Measurements from ENCODE around the gene HCN3. TPM values are rescaled to one million over a fixed set of nuclear protein-coding genes. Genes with fewer than 3 reads are reported as not detected.
"Not testable (repeated sequence)": the region's sequence is repeated elsewhere in the genome, so short reads cannot be mapped to it uniquely, and the experiment has no call there.

Gene HCN3
- total RNA-seq, 1 experiment from 2014 or later: 11.3 TPM

DNA sequence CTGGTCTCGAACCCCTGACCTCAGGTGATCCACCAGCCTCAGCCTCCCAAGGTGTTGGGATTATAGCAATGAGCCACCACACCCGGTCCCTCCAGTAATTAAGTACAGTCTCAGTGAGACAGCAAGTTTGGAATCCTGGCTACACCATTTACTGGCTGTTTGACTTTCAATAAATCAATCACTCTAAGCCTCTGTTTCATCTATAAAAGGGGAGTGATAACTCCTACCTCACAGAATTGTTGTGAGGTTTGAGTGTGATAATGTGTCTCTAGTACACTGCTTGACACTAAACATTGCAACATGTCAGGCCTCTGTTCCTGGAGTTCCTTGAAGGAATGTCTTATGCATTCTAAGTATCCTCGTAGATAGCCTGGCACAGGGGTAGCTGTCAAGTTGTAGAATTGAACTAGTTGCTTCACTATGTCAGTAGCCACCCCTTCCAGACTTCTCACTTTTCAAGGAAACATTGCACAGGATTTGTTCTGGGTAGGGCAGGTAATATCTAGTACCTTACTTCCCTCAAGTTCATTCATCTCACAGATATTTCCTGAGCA lies 34.4 kb upstream of the HCN3 start:
- Histone ChIP-seq H3K27me3 (replicated peaks; ENCODE audit: insufficient read depth, low read depth, low read length, poor library complexity) (no peaks in the 10 kb centered on the region), H3K4me3 (ENCODE audit: low read depth, low read length, poor library complexity, severe bottlenecking) (peak overlapping the region; percentile 56), H3K9me3 (ENCODE audit: low read depth, low read length, poor library complexity, severe bottlenecking) (no peaks in the 10 kb centered on the region), H3K27ac (ENCODE audit: low read depth, low read length, poor library complexity, severe bottlenecking) (peak overlapping the region; percentile 86), H3K4me1 (ENCODE audit: insufficient read depth, low read length, poor library complexity, severe bottlenecking) (peaks cover 30% of the 10 kb centered on the region), H3K36me3 (ENCODE audit: insufficient read depth, low read length, poor library complexity, severe bottlenecking) (peaks cover 12% of the 10 kb centered on the region)
- TF ChIP-seq, protein P1, sequence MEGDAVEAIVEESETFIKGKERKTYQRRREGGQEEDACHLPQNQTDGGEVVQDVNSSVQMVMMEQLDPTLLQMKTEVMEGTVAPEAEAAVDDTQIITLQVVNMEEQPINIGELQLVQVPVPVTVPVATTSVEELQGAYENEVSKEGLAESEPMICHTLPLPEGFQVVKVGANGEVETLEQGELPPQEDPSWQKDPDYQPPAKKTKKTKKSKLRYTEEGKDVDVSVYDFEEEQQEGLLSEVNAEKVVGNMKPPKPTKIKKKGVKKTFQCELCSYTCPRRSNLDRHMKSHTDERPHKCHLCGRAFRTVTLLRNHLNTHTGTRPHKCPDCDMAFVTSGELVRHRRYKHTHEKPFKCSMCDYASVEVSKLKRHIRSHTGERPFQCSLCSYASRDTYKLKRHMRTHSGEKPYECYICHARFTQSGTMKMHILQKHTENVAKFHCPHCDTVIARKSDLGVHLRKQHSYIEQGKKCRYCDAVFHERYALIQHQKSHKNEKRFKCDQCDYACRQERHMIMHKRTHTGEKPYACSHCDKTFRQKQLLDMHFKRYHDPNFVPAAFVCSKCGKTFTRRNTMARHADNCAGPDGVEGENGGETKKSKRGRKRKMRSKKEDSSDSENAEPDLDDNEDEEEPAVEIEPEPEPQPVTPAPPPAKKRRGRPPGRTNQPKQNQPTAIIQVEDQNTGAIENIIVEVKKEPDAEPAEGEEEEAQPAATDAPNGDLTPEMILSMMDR (conservative IDR thresholded peaks at IDR 0.05; ENCODE audit: low read depth, low read length): no peak
- no peak for TF ChIP-seq EZH2 (IDR thresholded peaks at IDR 0.05; ENCODE audit: borderline replicate concordance, low read depth, low read length, poor library complexity, severe bottlenecking)
- BruUV-seq (replicated peaks): no TSS peak
- CTCF ChIA-PET: no interaction called here
- DNase-seq (ENCODE audit: low spot score): no peak
- POLR2A ChIA-PET (ENCODE audit: low non-redundant PET): no interaction called here
- intact Hi-C loops (cut with micrococcal nuclease; ENCODE audit: unreplicated experiment): loop anchor here (5.0 kb wide), 1 partner anchor 36 kb away; the partner anchor contains the start of genes MTX1 and THBS3

DNA sequence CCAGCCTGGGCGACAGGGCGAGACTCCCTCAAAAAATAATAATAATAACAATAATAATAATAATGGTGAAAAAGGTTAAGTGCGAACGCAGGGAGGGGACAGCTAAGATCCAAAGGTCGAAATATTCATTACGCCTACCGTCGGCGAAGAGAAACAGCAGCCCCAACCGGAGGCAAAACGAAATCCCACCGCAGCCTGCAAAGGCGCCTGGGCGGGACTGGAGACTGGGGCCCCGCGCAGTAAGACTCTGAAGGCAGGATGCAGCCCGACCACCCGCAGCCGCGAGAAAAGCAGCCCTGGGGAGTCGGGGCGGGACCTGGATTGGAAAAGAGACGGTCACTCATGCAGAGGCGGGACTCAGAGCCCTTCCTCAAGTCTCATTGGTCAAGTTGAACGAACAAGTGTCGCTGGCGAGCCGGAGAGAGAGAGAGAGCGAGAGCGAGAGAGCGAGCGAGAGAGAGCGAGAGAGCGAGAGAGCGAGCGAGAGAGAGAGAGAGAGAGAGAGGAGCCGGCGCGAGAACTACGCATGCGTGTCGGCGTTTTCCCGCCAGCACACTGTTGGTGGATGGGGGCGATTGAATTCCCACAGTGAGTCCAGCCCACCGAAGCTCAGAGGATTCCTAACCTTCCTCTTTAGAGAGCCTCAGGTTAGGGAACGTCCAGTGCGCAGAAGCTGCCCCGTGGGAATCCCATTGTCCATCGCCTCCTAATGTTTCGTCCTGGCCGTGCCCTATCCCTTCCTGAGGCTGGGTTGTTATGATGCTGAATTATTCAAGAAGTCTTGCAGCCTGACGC lies 32.7 kb upstream of the HCN3 start:
- Histone ChIP-seq H3K27ac (ENCODE audit: low read depth, low read length, poor library complexity, severe bottlenecking) (peak overlapping the region; percentile 86), H3K36me3 (ENCODE audit: insufficient read depth, low read length, poor library complexity, severe bottlenecking) (peaks cover 19% of the 10 kb centered on the region), H3K9me3 (ENCODE audit: low read depth, low read length, poor library complexity, severe bottlenecking) (no peaks in the 10 kb centered on the region), H3K27me3 (replicated peaks; ENCODE audit: insufficient read depth, low read depth, low read length, poor library complexity) (no peaks in the 10 kb centered on the region), H3K4me3 (ENCODE audit: low read depth, low read length, poor library complexity, severe bottlenecking) (peak overlapping the region; percentile 56), H3K4me1 (ENCODE audit: insufficient read depth, low read length, poor library complexity, severe bottlenecking) (peaks cover 30% of the 10 kb centered on the region)
- peak; percentile 100 for DNase-seq (ENCODE audit: low spot score)
- CTCF ChIA-PET: interaction anchor here (0.7 to 1.0 kb wide), 3 partner anchors 38 to 685 kb away, joined by 3 to 5 read pairs (median 4); no protein-coding TSS in a partner anchor
- POLR2A ChIA-PET (ENCODE audit: low non-redundant PET): no interaction called here
- TF ChIP-seq, protein P1 (conservative IDR thresholded peaks at IDR 0.05; ENCODE audit: low read depth, low read length): peak; percentile 51
- TF ChIP-seq EZH2 (IDR thresholded peaks at IDR 0.05; ENCODE audit: borderline replicate concordance, low read depth, low read length, poor library complexity, severe bottlenecking): no peak
- intact Hi-C loops (cut with micrococcal nuclease; ENCODE audit: unreplicated experiment): loop anchor here (1.0 to 5.0 kb wide), 2 partner anchors 37 to 64 kb away; partner anchors contain the start of genes FDPS, MTX1 and THBS3
- BruUV-seq (replicated peaks): no TSS peak

DNA sequence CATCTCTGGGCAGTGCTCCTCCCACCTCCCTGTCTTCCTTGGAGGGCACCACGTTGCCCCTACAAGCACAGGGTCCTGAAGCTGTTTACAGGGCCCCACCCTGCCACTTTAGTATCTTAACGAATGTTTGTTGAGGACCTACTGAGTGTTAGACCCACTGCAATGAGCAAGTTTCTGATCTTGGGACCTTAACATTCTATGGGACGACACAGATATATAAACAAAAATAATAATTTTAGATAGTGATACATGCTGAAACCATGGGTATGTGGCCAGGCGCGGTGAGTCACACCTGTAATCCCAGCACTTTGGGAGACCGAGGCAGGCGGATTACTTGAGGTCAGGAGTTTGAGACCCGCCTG lies 32.1 kb upstream of the HCN3 start:
- no peak for DNase-seq (ENCODE audit: low spot score)
- peak overlapping the region; percentile 35 for H3K4me3 ChIP-seq (ENCODE audit: low read depth, low read length, poor library complexity, severe bottlenecking)
- CTCF ChIA-PET: interaction anchor here (0.7 kb wide), 1 partner anchor 320 kb away, joined by 4 read pairs; no protein-coding TSS in a partner anchor
- no peak for TF ChIP-seq EZH2 (IDR thresholded peaks at IDR 0.05; ENCODE audit: borderline replicate concordance, low read depth, low read length, poor library complexity, severe bottlenecking)
- H3K27ac ChIP-seq (ENCODE audit: low read depth, low read length, poor library complexity, severe bottlenecking): peak overlapping the region; percentile 86
- H3K27me3 ChIP-seq (replicated peaks; ENCODE audit: insufficient read depth, low read depth, low read length, poor library complexity): no peaks in the 10 kb centered on the region
- POLR2A ChIA-PET (ENCODE audit: low non-redundant PET): no interaction called here
- peaks cover 19% of the 10 kb centered on the region for H3K36me3 ChIP-seq (ENCODE audit: insufficient read depth, low read length, poor library complexity, severe bottlenecking)
- intact Hi-C loops (cut with micrococcal nuclease; ENCODE audit: unreplicated experiment): no loop called here
- TSS peak; percentile 97 for BruUV-seq (replicated peaks)
- peaks cover 33% of the 10 kb centered on the region for H3K4me1 ChIP-seq (ENCODE audit: insufficient read depth, low read length, poor library complexity, severe bottlenecking)
- H3K9me3 ChIP-seq (ENCODE audit: low read depth, low read length, poor library complexity, severe bottlenecking): no peaks in the 10 kb centered on the region

DNA sequence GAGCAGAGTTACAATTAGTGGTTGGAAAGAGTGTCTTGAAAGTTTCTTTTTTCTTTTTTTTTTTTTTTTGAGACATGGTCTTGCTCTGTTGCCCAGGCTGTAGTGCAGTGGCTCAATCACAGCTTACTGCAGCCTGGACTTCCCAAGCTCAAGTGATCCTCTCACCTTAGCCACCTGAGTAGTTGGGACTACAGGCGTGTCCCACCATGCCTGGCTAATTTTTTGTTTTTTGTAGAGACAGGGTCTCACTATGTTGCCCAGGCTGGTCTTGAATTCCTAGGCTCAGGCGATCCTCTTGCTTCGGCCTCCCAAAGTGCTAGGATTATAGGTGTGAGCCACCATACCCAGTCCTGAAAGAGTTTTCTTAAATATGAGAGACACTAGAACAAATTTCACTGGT lies 30.5 kb upstream of the HCN3 start:
- DNase-seq (ENCODE audit: low spot score); POLR2A ChIA-PET (ENCODE audit: low non-redundant PET); H3K27me3 ChIP-seq (replicated peaks; ENCODE audit: insufficient read depth, low read depth, low read length, poor library complexity); intact Hi-C loops (cut with micrococcal nuclease; ENCODE audit: unreplicated experiment); H3K4me3 ChIP-seq (ENCODE audit: low read depth, low read length, poor library complexity, severe bottlenecking); BruUV-seq (replicated peaks); CTCF ChIA-PET; H3K9me3 ChIP-seq (ENCODE audit: low read depth, low read length, poor library complexity, severe bottlenecking); H3K27ac ChIP-seq (ENCODE audit: low read depth, low read length, poor library complexity, severe bottlenecking): not testable (repeated sequence)
- Histone ChIP-seq H3K36me3 (ENCODE audit: insufficient read depth, low read length, poor library complexity, severe bottlenecking) (peaks cover 25% of the 10 kb centered on the region), H3K4me1 (ENCODE audit: insufficient read depth, low read length, poor library complexity, severe bottlenecking) (peaks cover 36% of the 10 kb centered on the region)
